HG03469 (cell line): ENCODE measurements around the gene CBL.

Source experiments
- ATAC-seq: cut with Tn5 transposase; IDR thresholded peaks from one replicate; pipeline ENCODE4 v1.9.1; 2021; ENCODE audit warnings: mild to moderate bottlenecking, moderate library complexity, moderate number of reproducible peaks; ENCODE audit not compliant: unreplicated experiment

CBL gene

DNA sequence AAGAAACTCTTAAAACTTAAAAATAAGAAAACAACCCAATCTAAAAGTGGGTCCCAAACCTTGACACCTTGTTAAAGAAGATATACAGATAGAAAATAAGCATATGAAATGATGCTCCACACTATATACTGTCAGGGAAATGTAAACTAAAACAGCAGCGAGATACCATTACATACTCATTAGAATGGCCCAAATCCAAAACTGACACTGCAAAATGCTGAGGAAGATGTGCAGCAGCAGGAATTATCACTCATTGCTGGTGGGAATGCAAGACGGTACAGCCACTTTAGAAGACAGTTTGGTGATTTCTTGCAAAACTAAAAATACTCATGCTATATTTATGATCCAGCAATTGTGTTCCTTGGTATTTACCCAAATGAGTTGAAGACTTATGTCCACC, 123.2 kb downstream of the CBL start:
- no peak for ATAC-seq

DNA sequence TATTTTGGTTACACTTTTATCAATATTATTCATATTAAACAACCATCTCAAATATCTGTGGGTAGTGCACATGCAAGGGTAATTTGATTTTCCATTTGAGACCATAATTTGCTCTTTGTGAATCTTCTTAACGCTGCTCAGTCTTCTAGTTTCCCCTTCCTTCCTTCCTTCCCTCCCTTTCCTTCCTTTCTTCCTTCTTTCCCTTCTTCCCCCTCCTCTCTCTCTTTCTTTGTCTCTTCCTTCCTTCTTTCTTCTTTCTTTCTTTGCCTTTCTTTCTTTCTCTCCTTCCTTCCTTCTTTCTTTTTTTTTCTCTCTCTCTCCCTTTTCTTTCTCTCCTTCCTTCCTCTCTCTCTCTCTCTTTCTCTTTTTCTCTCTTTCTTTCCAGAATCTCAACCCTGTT, 124.1 kb downstream of the CBL start:
- no peak for ATAC-seq

DNA sequence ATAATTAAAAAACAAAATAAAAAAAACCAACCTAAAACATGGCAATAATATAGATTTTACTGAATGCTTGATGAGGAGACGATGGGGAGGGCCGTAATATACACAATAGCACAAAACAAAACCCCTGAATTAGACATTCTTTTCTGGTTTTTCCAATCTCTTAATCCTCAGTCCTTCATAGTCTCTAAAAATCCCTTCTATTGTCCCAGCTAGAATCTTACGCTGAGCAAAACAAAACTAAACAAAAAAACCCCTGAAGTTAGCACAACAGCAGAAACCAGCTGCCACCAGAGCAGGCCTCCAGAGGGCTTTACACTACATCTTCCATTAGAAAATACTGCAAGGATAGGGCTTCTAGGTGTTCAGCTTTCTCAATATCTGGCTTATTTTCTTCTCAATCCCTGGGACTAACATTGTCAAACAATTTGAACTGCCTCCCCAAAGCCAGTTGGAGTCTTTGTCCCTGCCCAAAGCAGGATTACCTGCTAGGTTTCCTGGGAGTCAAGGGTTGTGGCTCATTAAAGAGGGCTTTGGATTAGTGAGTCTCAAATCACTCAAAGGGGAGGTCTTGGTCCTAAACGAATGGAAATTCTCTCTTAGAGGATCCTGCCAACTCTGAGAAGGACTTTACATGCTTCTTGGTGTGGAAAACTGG, 126.1 kb downstream of the CBL start:
- no peak for ATAC-seq

DNA sequence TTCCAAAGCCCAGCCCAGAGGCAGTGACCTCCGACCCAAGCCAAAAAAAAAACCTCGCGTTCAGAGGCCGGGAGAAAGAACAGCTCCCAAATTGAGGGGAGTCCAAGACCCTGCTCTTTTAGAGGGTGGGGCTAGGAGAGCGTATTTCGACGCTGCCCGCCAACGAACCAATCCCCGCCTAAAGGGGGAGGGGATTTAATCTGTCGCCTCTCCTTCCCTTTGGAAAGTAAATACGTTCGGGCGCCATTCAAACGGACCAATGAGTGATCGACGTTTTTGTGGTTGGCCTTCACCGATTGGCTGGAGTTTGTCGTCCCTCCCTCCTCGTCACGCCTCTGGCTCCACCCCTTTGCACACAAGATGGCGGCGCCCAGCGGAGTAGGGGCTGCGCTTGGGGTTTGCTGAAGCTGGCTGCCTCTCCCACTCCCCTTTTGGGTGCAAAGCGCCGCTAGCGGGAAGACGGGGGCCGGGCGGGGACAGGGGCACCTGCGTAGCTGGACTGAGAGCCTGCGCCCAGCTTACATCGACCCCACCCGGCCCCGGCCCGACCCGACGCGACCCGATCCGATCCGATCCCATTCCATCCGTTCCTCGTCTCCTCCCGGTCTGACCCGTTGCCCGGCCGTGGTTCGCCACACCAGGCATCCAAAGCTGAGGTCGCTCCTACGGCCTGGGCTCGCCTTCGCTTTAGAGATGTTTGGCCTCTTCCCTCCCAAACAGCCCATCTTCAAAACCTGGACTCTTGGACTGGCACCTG, 128.2 kb downstream of the CBL start, which contains the start of gene RNF26:
Gene RNF26, plus strand, starts transcription at position 354 of the 757 bp plus-strand sequence. CDS start 596 bp downstream, outside the sequence.
- ATAC-seq, result peak; percentile 89

DNA sequence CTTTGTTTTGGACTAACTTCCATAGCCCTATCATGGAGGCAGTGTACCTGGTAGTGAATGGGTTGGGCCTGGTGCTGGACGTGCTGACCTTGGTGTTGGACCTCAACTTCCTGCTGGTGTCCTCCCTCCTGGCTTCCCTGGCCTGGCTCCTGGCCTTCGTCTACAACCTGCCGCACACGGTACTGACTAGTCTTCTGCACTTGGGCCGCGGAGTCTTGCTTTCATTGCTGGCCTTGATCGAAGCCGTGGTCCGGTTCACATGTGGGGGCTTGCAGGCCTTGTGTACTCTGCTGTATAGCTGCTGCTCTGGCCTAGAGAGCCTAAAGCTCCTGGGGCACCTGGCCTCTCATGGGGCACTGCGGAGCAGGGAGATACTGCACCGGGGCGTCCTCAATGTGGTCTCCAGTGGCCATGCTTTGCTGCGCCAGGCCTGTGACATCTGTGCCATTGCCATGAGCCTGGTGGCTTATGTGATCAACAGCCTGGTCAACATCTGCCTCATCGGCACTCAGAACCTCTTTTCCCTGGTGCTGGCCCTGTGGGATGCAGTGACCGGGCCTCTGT, 129.0 kb downstream of the CBL start:
- ATAC-seq, result no peak

DNA sequence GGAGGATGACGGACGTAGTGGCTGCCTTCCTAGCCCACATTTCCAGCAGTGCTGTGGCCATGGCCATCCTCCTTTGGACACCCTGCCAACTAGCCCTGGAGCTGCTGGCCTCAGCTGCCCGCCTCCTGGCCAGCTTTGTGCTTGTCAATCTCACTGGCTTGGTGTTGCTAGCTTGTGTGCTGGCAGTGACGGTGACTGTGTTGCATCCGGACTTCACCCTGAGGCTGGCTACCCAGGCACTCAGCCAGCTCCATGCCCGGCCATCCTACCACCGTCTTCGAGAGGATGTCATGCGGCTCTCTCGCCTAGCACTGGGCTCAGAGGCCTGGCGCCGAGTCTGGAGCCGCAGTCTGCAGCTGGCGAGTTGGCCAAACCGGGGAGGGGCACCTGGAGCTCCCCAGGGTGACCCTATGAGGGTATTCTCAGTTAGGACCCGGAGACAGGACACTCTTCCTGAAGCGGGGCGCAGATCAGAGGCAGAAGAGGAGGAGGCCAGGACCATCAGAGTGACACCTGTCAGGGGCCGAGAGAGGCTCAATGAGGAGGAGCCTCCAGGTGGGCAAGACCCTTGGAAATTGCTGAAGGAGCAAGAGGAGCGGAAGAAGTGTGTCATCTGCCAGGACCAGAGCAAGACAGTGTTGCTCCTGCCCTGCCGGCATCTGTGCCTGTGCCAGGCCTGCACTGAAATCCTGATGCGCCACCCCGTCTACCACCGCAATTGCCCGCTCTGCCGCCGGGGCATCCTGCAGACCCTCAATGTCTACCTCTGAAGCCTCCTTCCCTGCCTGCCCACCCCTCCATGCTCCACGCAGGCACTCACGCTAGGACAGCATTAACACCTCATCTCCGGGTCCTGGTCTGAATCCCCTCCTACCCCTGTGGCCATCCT, 129.8 kb downstream of the CBL start:
- ATAC-seq, result no peak

DNA sequence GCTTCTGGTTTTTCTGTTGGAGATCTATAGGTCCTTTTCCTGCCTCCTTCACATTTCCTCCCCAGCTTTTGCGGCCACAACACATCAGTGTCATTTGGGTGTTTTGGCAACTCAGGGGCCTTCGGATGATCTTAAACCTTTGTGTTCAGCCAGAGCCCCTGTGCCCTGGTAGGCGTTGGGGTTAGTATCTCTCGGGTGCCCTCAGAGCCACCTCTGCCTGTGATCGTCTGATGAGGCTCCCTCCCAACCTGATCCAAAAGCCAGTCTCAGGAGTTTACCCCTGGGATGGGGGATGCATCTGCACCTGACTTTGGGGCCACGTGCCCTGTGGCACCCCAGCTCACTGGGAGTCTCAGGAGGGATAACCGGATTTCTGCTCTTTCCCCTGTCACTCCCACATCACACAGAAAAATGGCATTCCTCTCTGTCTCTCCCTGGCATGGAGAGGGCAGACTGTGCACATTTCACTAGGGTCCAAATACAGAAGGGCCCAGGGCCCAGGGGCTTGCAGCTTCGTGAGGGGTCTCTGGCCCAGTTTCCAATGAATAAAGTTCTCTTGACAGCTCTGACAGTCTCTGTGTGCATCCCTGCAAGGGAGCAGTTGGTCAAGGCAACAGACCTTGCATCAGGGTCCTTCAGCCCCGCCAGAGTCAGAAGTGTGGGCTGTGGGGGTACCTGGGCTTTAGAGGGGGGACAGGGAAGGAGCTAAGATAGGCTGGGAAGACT, 130.8 kb downstream of the CBL start:
- ATAC-seq, result no peak

DNA sequence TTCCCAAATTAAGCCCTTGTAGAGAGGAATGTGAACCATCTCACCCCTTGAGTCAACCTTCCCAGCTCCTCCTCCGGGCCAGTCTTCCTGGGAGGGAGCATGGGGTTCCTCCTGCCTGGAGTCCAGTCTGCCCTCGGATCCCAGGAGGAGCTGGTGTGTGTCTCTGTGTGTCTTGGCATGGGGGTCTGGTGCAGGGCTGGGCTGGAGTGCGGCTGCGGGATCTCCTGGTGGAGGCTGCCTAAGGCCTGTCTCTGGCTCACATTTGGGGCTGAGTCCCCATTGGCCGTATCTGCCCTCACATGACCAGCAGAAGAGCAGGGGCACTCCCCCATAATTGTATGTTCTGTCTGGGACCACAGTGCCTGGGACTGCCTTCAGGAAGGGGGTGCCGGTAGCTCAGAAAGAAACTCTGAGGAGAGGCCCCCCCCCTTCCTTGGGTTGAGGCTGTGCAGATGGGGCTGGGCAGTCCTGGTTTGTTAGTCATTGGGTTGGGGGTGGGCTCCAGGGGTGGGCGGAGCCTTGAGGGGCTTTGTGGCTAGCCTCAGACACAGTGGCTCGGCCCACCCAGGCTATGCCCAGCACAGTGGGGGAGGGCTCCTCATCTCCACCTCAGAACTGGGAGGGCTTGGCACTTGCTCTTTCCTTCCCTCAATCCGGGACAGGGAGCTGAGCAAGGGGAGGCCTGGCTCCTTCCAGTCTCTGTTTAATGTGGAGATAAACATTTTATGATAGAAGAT, 131.6 kb downstream of the CBL start:
- ATAC-seq, result no peak

DNA sequence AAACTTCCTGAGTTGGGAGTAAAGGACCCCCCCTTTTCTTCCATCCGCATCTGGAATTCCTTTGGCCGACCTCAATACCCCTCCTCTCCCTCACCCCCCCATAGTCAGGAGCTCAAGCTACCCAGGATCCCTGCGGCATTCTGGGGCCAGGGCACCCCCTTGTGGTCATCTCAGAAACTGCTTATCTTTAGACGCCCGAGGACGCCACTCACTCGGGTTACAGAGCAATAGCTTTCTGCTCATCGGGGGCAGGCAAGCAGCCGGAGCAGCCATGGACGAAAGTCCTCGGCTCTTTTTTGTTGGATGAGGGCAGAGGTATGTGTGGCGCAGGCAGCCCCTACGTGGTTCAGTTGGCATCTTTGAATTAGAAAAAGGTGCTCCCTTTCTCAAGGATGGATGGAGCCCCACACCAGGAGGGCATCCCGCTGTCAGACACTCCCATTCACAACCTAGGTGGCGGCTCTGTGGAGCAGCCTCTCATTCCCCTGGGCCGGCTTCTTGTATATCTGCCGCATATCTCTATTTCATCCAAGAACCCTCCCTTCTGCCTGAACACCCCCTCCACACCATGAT, 132.3 kb downstream of the CBL start:
- ATAC-seq, result no peak

DNA sequence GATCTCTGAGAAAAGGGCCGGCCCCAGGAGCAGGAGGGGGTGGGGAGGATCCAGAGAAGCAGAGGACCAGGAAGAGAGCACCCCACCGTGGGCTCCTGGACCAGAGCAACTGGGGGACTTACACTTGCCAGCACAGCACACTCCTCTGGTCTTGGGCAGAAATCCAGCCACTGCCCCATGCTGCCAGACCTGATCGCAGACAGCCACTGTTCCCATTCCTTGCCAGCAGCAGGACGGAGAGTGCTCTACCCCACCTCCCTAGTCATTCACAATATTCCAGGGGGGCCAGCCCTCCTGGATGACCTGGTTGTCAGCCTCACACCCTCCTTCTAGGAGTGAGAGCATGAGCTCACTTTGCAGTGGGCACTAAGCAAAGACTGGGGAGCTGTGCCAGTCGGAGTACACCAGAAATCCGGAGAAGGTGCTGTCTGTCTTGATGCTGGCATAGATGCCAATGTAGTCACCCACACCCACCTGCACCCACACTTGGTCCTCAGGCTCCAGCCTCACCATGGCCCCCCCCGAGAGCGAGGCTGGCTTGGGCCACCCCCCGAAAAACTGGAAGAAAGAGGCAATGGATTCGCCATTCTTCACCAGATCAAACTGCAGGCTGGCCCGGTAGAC, 132.9 kb downstream of the CBL start:
- no peak for ATAC-seq

DNA sequence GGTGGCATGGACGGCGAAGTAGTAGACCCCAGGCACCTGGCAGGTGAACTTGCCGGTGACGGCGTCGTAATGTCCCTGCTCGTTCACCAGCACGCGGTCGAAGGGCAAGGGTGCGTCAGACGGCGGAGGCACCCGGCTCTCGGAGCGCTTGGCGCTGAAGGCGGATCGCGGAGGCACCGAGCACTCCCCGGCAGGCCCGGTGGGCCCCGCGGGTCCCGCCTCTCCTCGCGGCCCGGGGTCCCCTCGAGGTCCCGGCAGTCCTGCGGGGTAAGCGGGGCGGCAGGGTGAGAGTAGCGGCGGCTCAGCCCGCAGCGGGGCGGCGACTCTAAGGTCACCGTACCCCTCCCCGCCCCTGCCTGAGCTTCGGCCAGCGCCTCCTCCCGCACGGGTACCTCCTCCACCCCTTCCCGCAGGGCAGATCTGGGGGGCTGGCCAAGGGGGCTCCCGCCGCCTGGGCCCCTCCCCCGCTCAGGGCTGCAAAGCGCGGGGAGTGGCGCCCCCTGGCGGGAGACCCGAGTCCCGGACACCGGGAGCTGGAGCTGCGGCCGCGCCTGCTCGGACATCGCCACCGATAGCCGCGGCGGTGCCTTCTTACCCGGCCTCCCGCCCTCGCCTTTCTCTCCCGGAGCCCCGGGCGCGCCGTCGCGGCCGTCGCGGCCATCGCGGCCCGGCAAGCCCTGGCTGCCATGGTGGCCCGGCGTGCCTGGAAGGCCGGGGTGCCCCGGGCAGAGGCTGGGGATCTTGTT, 133.6 kb downstream of the CBL start:
- no peak for ATAC-seq

DNA sequence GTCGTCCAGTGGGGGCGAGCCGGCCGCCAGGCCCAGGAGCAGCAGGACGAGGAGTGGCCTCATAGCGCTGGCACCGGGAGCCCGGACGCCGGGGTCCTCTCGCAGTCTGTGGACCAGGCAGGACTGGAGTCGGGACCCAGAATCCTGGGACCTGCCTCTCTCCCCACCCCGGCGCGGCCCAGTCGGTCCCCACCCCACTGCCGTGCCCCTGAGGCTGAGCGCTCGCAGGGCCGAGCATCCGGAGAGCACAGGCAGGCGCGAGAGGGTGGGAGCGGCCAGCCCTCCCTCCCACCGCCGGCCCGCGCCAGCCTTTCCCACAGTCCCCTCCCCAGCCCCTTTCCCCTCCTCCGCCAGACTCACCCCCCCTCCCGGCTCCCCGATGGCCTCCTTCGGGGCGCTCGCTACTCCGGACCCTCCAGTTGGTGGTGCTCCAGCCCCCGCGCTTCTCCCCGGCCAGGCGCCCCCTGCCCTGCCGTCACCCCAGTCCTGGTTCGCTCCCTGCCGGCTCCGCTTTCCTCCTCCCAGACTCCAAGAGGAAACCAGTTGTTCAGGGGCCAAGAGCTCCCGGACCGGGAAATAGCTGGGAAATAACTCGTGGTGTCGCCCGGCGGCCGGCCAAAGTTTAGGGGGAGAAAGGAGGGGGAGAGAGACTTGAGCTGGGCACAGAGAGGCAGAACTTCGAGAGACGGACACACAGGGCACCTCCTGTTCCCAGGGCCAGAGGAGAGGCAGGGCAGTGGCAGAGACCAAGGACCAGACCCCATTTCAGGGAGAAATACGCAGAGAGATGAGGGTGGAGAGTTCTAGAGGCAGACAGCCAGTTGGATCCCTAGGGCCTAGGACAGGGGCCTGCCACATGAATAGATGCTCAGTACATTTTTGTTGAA, 134.4 kb downstream of the CBL start, which contains the start of gene C1QTNF5:
Gene C1QTNF5, minus strand, starts transcription at position 549 of the 887 bp plus-strand sequence. Its CDS starts 486 bp downstream, at position 63.
- no peak for ATAC-seq

DNA sequence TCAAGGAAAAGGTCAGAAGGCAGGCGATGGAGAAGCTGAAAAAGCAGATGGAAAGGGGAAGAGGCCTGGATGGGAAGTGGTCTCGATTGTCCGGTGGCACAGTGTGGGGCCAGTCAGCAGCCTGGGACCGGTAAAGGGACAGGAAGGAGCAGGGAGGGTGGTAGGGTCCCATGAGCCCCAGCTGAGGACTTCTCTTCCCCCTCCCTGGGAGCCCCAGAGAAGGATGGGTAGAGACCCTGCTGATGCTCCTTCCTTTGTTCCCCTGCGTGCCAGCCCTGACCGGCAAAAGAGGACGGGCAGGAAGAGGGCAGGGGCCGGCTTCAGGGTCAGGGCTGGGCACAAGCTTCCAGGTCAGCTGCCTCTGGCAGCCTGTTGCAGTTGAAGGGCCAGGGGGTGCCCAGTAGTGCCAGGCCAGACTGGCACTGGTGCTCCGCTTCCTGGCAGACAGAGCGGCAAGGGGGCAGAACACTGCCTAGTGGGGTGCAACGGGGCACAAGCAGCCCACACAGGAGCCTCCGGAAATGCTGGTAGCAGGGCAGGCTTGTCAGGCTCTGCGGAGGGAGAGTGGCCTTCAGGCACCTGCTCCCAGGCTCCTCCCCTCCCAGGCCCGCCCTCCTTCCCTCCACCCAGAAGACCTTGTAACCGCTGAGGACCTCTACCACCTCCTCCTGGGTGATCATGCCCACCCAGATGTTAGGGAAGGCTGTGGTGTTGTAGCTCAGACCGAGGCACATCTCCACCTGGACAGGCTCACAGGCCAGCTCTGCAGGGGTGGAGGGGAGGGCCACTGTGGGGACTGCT, 135.3 kb downstream of the CBL start:
- ATAC-seq, result no peak

DNA sequence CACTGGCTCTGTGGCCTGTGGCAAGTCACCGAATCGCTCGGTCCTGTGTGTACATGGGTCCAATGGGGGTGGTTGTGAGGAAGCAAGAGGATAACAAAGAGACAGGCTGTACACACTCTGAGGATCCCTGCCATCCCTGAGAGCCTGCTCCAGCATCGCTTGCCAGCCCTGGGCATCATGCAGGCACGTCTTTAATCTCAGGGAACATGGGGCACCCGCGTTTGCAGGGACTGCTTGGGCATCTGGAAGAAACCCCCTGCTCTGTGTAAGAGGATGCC, 135.8 kb downstream of the CBL start:
- no peak for ATAC-seq

DNA sequence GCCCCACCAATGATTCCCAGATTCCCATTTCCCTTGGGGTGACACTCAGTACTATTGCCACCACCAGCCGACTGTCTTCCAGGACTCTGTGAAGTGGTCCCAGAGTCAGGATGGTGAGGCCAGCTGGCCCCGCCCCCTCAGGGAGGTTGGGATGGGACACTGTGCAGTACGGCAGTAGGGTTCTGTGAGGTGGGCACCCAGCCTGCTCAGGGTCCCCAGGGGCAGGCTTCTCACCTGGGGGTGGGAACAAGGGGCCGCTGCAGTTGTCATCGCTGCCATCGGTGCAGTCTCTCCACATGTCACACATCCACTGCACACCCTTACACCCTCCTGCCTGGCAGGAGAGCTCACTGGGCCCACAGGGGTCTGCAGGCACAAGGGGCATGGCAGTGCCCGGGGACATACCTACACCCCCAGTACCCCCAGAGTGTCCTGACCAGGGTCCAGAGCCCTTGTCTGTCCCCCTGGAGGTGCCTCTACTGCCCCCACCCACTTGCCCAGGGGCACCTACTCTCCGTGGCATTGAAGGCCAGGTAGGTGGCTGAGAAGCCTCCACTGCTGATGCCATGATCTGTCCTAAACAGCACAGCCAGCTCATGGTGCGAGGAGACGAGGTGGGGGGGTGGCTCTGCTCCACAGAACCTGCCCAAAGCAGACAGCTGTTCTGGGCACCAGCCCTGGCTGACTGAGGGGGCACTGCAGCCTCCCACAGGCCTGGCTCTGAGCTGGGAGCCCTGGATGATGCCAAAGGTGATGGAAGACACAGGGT, 136.4 kb downstream of the CBL start:
- ATAC-seq, result no peak

DNA sequence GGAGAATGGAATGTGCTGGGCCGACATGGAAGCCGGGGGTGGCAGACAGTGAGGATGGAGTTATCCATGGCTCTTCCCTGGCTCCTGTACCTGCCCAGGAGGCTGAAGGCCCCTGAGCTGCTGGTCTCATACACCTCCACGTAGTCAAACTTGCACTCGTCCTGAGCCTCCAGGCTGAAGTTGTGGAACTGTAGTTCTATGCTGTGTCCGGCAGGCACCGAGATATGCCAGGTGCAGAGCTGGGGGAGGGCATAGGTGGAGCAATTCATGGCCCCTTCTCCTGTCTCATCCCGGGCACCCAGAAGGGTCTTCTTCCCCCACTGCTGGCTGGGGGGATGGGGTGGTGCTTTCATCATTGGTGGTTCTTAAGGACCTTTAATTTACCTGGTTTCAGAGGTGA, 137.6 kb downstream of the CBL start:
- ATAC-seq, result no peak
